Esophagus squamous epithelium (tissue), 4 donors: ENCODE results near the gene SLC12A7.

Experiments
- POLR2A ChIP-seq, 4 donors: fragments of 450-650 bp; IDR thresholded peaks; one replicate each; pipeline ENCODE4 v1.6.1; 2017; ENCODE audit warnings: antibody characterized with exemption in 4 of 4, mild to moderate bottlenecking in 4 of 4, moderate library complexity in 3 of 4
- TF ChIP-seq, protein P1 (sequence below), 6 experiments: fragments of 450-650 bp in 4 of 6; fragments of 200-600 bp in 2 of 6; sonication (generic) in 2 of 6; IDR thresholded peaks; one replicate each; pipeline ENCODE4 v1.5.1; 2016 to 2019; ENCODE audit warnings: antibody characterized with exemption in 6 of 6, mild to moderate bottlenecking in 4 of 6, moderate library complexity in 4 of 6

DNA sequence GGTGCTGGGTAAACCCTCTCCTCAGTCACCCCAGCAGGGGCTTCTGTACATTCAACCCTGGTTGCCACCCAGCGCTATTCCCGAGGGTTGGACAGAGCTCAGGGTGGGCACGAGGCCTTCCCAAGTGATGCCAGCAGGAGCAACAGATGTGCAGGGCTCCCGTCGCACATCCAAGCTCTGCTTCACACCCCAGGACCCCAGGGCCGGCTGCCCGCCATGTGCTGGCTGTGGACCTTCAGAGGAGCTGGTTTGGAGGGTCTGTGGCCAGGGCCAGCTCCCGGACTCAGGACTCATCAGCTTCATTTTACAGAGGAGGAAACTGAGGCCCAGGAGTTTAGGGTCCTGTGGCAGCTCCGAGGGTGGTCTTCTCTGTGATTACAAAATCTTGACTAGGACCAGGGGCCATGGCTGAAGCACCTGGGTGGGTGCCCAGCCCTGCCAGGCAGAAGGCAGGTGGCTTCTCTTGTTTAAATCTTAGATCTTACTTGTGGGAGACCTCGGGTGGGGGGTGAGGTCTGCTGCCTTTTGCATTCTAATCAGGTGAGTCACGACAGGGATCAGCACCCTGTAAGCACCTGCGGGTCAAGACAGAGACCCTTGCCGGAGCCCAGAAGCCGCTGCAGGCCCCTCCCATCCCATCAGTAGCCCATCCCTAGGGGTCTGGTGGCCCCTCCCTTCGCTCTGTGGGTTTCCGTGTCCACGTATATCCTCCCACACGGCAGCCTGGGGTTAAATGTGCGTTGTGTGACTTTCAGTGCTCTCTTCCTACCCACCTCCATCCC, 2.1 kb upstream of the SLC12A7 start:
- TF ChIP-seq, protein P1, sequence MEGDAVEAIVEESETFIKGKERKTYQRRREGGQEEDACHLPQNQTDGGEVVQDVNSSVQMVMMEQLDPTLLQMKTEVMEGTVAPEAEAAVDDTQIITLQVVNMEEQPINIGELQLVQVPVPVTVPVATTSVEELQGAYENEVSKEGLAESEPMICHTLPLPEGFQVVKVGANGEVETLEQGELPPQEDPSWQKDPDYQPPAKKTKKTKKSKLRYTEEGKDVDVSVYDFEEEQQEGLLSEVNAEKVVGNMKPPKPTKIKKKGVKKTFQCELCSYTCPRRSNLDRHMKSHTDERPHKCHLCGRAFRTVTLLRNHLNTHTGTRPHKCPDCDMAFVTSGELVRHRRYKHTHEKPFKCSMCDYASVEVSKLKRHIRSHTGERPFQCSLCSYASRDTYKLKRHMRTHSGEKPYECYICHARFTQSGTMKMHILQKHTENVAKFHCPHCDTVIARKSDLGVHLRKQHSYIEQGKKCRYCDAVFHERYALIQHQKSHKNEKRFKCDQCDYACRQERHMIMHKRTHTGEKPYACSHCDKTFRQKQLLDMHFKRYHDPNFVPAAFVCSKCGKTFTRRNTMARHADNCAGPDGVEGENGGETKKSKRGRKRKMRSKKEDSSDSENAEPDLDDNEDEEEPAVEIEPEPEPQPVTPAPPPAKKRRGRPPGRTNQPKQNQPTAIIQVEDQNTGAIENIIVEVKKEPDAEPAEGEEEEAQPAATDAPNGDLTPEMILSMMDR (IDR thresholded peaks at IDR 0.05) = no peak
- no peak for TF ChIP-seq POLR2A (IDR thresholded peaks at IDR 0.05)
